Ramos (cell line): Measurements from ENCODE around the gene FOXP3.

ENCODE experiments used
- in situ Hi-C: fragments of 300-500 bp; cut with MboI; formaldehyde crosslinking; loops from one replicate; pipeline ENCODE4 v1.14.3; 2022; ENCODE audit warnings: low sequenced_read_pairs; ENCODE audit not compliant: unreplicated experiment

FOXP3 gene

DNA sequence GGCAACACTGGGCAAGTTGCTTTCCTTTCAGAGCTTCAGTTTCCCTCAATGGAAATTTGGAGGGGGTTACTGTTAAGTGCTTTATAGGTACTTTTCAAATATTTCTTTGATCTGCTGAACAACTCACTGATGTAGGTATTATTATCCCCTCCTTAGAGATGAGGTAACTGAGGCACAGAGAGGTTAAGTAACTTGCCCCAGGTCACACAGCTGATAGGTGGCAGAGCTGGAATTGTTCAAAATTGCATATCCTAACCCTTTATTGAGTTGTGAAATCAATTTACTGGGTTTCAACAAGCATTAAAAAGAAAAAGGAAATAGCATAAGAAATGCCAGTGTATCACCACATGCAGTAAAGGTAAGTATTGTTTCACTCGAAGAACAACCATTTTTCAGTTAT is 11.7 kb upstream of the FOXP3 start:
- in situ Hi-C loops, result no loop called here

DNA sequence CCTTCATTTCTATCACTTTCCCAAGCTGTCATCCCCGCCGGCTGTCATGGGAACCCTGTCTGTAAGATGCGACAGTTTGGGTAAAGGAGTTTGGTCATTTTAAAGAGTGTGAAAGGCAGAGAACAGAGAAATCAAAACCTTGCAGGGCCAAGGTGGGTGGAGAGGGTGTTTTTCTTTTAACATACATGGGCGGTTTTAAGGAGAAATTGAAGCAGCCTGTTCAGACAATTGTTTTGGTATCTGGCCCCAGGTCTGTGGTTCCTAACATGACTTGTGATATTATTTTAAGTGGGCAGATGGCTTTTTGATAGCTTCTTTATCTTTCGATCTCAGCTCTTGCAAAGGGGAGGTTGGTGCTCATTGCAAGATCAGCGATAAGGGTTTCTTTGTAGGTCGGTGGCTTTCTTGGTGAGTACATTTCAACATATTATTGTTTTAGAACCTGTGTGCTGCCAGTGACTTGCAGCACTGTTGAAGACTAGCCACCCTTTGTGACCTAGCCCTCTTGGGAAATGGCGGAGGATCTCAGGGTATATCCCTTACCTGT is 8.7 kb upstream of the FOXP3 start:
- in situ Hi-C loops, result no loop called here

DNA sequence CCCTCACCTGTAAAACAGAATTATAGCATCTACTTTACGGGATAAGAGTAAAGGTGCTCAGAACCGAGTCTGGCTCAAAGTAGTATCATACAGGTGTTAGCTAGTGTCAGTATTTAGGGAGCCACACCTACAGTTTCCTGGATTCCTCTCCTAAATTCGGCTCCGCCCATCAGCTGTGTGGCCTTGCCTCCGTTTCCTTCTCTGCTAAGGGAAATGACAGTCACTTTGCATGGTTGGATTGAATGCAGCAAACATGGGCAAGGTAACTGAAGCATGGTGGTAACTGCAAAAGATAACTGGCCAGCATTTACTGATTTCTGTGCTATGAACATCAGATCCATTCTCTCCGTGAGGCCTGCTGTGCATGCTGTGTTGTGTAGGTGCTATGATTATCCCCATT is 7.9 kb upstream of the FOXP3 start:
- in situ Hi-C loops, result no loop called here

DNA sequence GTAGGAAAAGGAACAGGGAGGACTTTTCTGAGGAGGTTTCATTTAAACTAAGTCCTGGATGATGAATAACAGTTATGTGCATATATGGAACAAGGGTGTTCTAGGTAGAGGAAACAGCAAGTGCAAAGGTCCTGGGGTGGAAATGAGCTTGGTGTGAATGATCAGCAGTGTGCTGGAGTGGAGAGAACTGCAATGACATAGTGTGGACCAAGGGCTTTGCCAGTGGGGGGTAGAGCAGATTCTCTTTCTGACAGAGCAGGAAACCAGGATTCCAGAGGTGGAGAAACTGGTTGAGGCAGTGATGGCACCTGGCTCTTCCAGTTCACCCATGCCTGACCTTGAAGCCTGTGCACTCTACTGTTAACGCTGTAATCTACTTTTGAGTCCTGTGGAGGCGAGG is 6.8 kb upstream of the FOXP3 start:
- in situ Hi-C loops, result no loop called here

DNA sequence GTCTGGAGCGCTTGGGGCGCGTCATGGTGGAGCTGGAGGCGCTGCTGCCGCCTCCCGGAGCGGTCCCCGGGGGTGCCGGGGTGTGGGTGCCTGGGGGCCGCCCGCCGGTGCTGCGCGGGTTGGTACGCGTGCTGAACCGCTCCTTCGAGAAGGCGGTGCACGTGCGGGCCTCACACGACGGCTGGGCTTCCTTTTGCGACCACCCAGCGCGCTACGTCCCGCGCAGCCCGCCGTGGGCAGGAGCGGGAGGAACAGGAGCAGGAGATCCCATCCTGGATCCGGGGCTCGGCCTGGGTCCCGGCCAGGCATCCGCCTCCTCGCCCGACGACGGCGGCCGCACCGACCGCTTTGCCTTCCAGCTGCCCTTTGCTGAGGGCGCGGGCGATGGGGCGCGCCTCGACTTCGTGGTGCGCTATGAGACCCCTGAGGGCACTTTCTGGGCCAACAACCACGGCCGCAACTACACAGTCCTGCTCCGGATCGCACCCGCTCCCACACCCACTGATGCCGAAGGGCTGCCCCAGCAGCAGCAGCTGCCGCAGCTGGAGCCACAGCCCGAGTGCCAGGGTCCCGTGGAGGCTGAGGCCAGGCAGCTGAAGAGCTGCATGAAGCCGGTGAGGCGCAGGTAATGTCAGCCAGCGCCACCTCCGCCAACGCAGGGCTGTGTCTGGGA is 5.9 kb upstream of the FOXP3 start:
- in situ Hi-C loops, result no loop called here

DNA sequence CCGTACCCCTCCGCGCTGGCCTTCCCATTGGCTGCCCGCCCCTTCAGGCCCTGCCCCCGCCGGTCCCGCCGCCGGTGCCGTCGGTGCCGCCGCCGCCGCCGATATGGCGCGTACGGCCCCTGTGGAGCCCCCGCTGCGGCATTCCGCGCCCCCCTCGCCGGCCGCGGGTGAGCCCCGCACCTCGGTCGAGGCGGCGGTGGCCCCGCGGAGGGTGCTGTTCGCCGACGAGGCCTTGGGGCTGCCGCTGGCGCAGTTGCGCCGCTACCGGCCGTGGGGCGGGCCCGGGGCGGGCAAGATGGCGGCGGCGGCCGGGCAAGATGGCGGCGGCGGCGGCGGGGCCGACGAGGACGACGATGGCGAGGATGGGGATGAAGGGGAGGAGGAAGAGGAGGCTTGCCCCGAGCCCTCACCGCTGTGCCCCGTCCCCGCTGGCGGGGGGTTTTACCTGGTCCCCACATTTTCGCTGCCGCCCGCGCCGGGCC is 5.3 kb upstream of the FOXP3 start, which contains the start of gene PPP1R3F:
TSS of gene PPP1R3F (plus strand) at position 27 of the 482 bp plus-strand sequence. CDS start at position 104, 77 bp downstream.
- in situ Hi-C loops, result no loop called here

DNA sequence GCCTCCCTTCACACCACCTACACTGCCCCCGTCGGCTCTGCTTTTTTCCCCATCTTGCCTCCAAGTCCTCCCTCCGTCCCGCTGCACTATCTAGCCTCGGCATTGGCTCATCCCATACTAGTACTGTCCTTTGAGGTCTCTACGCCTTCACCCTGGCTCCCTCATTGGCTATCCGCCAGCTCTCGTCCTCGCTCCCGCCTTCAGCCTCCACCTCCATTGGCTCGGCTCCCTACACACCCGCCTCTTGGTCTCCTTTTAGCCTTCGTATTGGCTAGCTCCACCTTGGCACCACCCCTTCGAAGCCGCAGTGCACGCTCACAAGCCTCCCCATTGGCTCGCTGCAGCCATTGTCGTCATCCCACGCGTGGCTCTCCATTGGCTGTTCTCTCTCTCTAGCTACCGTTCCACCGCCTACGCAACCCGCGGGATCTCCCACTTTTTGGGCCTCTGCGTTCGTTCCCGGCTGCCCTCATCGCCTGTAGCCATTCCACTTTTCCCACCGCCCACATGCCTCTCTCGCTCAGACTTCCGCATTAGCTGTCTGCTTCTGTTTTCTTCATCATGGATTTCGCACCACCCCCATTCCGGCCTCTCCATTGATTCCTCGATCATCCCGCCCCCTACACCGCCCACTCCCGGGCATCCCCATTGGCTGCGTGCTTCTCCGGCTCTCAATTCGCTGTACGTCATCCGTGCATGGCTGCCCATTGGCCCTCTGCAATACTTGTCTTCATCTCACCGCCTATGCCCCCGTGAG is 4.7 kb upstream of the FOXP3 start:
- in situ Hi-C loops, result no loop called here

DNA sequence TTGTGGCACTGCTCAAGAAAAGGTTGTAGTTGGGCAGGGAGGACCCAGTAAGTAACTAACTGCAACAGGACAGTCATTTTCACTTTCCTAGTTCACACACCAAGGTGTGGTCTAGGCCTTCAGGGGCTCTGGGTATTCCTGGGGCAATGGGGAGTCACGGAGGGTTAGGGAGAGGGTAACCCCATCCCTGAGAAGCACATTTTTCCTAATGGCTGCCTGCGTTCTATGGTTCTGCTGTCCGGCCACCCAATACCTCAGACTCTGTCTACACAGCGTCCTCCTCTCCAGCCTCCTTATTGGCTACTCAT is 4.1 kb upstream of the FOXP3 start:
- in situ Hi-C loops, result no loop called here

DNA sequence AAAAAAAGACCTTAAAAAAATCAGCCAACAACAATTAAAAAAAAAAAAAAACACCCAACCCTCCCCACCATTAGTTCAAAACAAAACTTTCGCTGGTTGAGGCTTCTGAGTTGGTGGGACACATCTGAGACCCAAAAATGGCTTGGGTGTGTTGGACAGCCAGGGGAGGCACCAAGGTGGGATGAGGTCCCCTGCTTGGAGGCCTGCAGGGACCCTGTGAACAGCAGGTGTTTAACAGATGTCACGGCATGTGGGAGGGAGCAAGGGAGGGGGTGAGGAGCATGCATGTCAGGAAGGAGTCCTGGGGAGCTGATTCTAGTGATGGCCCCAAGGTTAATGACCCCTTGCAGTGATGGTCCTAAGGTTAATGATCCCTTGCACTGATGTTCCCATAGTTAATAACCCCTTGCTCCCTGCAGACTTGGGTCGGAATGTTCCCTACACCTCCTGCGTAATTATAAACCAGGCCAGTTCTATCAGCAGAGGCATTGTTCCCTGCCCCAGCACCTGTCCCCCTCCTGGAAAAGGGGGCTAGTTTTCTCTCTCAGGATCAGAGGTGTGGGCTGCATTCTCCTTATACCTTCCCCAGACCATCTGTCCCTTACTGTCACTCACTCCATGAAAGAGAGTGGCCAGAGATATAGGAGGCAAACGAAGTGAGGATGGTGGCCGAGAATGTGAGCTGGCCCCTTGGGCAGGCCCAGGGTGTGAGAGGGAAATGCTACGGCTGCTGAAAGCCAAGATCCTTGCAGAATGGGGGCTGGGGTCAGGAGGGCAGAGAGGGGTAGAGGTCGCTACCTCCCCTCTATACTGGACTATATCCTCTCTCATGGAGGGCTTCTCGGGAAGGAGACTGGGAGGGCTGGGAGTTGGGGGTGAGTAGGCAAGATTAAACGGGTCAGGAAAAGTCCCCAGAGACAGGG is 2.3 kb upstream of the FOXP3 start:
- in situ Hi-C loops, result no loop called here

DNA sequence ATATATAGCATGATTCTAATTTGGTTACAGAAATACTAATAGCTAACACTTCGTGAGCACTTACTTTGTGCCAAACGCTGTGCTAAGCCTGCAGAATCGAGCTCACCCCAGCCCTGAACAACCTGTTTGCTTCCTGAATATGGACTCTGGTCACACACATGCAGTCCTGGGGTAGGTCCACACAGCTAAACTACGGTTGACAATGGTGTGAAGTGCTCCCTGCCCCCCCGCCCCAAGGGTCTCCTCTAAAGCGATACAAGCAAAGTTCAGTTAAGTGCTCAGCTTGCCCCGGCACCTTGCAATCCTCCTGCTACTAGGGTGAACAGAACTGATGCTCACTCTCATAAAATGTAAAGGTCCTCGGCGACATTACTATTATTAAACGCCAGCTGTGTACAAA is 879 bp downstream of the FOXP3 start:
- in situ Hi-C loops, result no loop called here

DNA sequence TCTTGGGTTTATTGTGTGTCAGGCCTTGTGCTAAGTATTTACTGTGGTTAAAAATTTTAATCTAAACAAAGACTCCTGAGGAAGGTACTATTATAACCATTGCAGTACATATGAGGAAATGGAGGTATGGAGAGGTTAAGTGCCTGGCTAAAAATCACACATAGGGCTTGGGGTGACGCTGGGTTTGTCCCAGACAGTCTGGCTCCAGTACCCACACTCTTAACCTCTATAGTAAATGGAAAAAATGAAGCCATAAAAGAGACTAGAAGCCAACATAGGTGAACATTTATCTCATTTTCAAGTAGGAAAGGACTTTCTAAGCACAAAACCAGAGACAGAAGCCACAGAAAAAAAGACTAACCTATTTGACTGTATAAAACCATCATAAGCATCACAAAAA is 1.9 kb downstream of the FOXP3 start:
- in situ Hi-C loops, result no loop called here

DNA sequence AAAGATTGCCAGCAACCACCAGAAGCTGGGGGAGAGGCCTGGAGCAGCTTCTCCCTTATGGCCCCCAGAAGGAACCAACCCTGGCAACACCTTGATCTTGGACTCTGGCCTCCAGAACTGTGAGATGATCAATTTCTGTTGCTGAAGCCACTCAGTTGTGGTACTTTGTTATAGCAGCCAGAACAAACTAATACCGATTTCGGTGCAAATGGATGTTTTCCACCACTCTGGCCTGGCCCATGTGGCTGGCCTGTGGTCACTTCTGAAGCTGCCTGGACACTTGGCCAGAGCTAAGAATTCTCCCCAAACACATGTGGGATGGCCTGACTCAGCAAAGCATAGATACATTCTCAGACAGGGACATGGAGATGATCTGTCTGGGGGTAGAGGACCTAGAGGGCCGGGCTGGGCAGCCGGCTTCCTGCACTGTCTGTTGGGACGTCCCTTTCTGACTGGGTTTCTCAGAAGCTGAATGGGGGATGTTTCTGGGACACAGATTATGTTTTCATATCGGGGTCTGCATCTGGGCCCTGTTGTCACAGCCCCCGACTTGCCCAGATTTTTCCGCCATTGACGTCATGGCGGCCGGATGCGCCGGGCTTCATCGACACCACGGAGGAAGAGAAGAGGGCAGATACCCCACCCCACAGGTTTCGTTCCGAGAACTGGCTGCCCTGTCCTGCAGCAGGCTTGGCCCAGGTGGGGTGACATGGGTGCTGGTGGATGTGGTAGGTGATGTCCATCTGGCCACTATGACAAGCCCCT is 4.1 kb downstream of the FOXP3 start:
- in situ Hi-C loops, result no loop called here

DNA sequence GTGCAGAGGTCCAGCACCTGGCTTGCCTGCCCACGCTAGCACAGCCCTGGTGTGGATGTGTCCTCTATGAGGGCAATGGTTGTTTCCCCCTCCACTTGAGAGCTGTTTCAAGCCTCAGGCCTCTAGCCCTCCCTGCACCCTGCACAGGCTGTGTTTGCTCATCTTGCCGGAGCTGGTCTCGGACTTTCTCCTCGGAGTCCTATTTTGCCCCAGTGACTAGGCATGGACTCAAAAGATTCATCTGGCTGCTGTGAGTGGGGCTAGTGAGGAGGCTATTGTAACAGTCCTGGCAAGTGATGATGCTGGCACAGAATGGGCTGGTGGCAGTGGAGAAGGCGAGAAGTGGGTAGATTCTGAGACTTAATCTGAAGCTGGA is 5.8 kb downstream of the FOXP3 start:
- in situ Hi-C loops, result no loop called here

DNA sequence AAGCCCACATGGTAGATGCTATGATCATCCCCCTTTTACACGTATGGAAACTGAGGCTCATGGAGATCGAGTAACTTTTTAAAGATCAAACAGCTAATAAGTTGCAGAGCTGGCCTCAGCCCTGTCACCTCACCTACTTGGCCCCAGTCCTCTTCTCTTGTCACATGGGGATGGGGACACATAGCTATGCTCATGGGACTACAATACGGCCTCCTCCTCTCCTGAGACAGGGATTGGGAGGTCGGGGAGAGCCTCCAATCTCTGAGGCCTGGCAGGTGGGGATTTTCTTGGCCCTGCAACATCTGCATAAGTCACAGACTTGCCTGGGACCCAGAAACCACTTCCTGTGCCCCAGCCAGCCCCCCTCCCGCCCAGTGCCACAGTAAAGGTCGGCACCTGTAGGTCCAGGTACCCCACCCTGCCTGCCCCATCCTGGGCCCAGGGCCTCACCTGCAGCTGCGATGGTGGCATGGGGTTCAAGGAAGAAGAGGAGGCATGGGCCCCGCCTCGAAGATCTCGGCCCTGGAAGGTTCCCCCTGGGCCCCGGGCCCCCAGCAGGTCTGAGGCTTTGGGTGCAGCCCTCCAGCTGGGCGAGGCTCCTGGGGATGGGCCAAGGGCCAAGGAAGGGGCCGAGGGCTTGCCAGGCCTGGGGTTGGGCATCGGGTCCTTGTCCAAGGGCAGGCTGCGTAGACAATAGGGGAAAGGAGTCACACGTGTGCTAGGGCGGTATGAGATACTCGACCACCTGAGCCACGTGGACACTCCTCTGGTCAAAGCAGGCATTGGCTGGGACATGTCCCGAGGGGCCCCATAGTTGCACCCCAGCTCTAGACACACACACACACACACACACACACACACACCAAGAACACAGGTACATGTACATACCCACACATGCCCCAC is 6.4 kb downstream of the FOXP3 start:
- in situ Hi-C loops, result no loop called here

DNA sequence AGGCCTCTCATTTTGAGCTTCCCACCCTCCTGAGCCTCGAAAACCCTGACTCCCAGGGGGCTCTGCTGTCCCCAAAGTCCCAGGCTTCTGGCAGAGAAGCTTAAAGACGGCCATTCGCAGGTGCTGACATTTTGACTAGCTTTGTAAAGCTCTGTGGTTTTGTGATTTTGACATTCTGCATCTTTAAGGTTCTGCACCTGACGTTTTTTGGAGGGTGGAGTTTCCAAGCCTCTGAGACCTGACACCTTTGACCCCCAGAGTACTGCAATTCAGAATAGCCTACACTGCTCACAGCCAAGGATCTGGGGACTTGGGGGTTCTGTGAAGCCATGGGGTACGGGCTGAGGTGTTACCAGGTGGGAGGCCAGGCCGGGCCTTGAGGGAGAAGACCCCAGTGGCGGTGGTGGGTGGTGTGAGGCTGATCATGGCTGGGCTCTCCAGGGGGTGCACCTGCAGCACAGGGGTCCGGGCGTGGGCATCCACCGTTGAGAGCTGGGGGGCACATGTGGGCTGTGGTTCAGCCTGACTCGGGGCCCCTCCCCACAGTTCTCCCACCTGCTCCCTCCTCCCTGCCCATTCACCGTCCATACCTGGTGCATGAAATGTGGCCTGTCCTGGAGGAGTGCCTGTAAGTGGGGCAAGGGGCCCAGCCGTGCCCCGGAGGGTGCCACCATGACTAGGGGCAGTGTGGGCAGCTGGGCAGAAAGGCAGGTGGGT is 7.3 kb downstream of the FOXP3 start:
- in situ Hi-C loops, result no loop called here

DNA sequence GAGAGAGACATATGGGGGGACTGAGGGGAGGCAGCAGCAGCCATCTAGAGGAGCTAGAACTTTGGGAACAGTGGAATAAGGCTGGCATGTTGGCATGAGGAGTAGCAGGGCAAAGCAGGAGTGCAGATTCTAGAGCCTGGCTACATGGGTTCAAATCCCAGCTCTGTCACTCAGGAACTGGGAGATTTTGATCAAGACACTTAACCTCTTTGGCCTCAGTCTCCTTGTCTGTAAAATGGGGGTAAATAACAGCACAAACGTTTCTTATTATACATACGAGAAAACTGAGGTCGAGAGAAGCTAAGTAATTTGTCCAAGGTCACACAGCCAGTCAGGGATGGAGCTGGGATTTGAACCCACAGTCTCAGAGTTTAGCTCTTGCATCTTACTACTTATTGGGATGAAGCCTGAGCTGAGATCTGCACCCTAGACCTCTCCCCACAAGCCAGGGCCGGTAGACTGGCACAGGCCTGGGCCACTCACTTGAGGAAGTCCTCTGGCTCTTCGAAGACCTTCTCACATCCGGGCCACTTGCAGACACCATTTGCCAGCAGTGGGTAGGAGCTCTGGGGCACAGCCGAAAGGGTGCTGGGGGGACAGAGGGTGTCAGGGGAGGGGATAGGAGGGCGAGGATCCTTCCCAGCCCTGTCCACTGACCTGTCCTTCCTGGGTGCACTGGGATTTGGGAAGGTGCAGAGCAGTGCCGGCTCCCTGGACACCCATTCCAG is 8.1 kb downstream of the FOXP3 start:
- in situ Hi-C loops, result no loop called here

DNA sequence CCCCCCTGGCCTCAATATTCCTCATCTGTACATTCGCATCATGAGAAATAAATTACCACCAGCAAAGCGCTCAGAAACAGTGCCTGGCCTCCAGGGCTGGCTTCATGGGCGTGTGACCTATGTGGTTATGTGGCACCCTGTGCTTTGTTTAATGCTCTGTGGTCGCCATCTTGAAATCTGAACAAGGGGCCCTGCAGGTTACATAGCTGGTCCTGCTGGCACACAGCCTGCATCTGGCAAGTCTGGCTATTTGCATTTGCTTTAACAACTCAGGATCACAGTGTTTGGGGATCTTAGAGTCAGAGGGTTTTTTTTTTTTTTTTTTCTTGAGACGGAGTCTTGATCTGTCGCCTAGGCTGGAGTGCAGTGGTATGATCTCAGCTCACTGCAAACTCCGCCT is 9.9 kb downstream of the FOXP3 start:
- in situ Hi-C loops, result no loop called here

DNA sequence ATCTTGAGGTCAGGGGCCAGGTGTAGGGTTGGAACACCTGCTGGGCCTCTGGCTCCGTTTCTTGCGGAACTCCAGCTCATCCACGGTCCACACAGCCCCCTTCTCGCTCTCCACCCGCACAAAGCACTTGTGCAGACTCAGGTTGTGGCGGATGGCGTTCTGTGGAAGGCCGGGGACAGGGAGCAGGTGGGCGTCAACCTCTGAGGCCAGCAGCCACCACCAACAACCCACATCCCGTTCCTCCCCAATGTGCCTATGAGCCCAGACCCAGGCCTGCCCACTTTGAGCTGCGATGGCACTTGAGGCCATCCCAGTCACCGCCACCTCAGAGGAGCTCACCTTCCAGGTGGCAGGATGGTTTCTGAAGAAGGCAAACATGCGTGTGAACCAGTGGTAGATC is 13.2 kb downstream of the FOXP3 start:
- in situ Hi-C loops, result no loop called here
